OCI-LY3 (cell line): ENCODE results near the gene CAMKMT.

ENCODE experiments used
- EZH2phosphoT487 ChIP-seq: fragments of 200-600 bp; shearing (Covaris generic); IDR thresholded peaks from 2 replicates; pipeline ENCODE4 v1.6.1; 2018; ENCODE audit warnings: antibody characterized with exemption, mixed run types, low read depth
- TF ChIP-seq, protein P1 (sequence below): fragments of 200-600, 300-600 bp; sonication (generic); IDR thresholded peaks from 2 replicates; pipeline ENCODE4 v1.5.1; 2014; ENCODE audit warnings: antibody characterized with exemption, low read length, low read depth

DNA sequence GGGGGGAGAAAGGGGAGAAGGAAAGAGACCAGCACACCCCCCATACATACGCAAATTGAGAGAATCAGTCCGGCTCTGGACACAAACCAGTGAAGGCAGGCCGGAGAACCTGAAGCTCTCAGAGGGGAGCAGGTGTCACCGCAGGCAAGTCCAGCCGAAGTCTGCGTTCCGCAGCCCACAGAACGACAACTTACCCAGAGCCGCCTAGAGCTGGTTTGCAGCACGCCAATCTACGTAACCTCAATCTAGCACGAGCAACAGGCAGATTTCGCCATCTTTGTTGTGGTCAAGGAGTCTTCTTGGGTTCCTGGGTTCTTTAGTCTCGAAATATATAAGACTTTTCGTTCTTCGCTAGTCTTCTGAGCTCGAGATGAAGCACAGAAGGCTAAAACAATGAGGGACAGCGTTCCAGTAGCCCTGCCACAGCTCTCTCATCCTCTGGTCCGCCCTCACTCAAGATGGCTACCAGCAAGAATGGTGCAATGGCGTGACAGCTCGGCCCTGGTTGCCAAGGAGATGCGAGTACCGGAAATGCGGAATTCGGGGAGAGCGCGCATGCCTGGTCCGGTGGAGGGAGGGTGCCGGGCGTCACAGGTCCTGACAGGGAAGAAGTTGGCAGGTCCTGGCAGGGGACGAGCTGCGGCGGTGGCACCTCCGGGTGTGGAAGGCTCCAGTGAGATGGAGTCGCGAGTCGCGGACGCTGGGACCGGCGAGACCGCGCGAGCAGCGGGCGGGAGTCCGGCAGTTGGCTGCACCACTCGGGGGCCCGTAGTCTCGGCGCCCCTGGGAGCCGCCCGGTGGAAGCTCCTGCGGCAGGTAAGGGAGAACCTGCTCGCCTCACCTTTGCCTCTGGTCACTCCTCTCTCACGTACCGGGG is at the start of gene CAMKMT, which contains the start of gene PREPL:
- TF ChIP-seq, protein P1, sequence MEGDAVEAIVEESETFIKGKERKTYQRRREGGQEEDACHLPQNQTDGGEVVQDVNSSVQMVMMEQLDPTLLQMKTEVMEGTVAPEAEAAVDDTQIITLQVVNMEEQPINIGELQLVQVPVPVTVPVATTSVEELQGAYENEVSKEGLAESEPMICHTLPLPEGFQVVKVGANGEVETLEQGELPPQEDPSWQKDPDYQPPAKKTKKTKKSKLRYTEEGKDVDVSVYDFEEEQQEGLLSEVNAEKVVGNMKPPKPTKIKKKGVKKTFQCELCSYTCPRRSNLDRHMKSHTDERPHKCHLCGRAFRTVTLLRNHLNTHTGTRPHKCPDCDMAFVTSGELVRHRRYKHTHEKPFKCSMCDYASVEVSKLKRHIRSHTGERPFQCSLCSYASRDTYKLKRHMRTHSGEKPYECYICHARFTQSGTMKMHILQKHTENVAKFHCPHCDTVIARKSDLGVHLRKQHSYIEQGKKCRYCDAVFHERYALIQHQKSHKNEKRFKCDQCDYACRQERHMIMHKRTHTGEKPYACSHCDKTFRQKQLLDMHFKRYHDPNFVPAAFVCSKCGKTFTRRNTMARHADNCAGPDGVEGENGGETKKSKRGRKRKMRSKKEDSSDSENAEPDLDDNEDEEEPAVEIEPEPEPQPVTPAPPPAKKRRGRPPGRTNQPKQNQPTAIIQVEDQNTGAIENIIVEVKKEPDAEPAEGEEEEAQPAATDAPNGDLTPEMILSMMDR: no peak
- no peak for TF ChIP-seq EZH2phosphoT487
